GM12878 (cell line): ENCODE results near the gene CCDC138. TPM values are rescaled to one million over a fixed set of nuclear protein-coding genes. Genes with fewer than 3 reads are reported as not detected.

Source experiments
- ATAC-seq: fragments of 200-7000 bp; cut with Tn5 transposase; 3 replicates; pipeline ENCODE4 v1.9.1; 2020; ENCODE audit warnings: mild to moderate bottlenecking, moderate library complexity
- BruUV-seq: library from RNA; stranded (reverse); fragments of 400-500 nt; replicated peaks from 2 replicates; lab custom pipeline; 2021; lab: Mats Ljungman, UMichigan
- CTCF ChIA-PET: fragments of 300-600 bp; sonication (Branson Sonifier 250); formaldehyde crosslinking; extraction: SDS; loops from one replicate; lab custom pipeline; 2021; ENCODE audit warnings: inconsistent platforms; lab: Yijun Ruan, JAX
- POLR2A ChIA-PET: fragments of 350-600 bp; formaldehyde crosslinking; extraction: SDS; loops from one replicate; lab custom pipeline; 2021; ENCODE audit warnings: inconsistent platforms; lab: Charles Lee
- RAD21 ChIA-PET: fragments of 300-600 bp; sonication (Branson Sonifier 250); formaldehyde crosslinking; loops from one replicate; lab custom pipeline; 2023; ENCODE audit warnings: antibody characterized with exemption; ENCODE audit not compliant: unreplicated experiment; lab: Charles Lee
- SMC1A ChIA-PET: fragments of 300-600 bp; sonication (Branson Sonifier 250); formaldehyde crosslinking; loops from one replicate; lab custom pipeline; 2023; ENCODE audit not compliant: unreplicated experiment, uncharacterized antibody; lab: Charles Lee
- DNase-seq: peaks from one replicate; pipeline ENCODE4 v3.0.0-alpha.2; 2011; ENCODE audit warnings: low read depth, low spot score
- FAIRE-seq: peaks from 3 replicates; lab custom pipeline; 2011; peaks lifted over from hg19 to GRCh38; lab: Jason Lieb, UNC
- H2AFZ ChIP-seq: 2 replicates; pipeline ENCODE4 v1.6.0; 2011; ENCODE audit warnings: low read depth, low read length, control low read depth; ENCODE audit not compliant: control insufficient read depth
- H3K27ac ChIP-seq: 2 replicates; pipeline ENCODE4 v1.5.1; 2011; ENCODE audit warnings: control low read depth; ENCODE audit not compliant: control insufficient read depth, insufficient read depth
- H3K27me3 ChIP-seq, 2 experiments: replicated peaks in 1 of 2; 2 replicates each; pipeline versions ENCODE4 v1.6.0 to v1.6.1; 2011; ENCODE audit warnings: low read length in 1 of 2; ENCODE audit not compliant: control insufficient read depth in 2 of 2, insufficient read depth in 2 of 2
- H3K36me3 ChIP-seq, 2 experiments: 2 replicates each; pipeline ENCODE4 v1.5.1; 2011; ENCODE audit warnings: low read length in 1 of 2; ENCODE audit not compliant: control insufficient read depth in 2 of 2, insufficient read depth in 2 of 2
- H3K4me1 ChIP-seq: 2 replicates; pipeline ENCODE4 v1.6.1; 2011; ENCODE audit warnings: mild to moderate bottlenecking, low read length, moderate library complexity, mixed read lengths; ENCODE audit not compliant: control insufficient read depth, insufficient read depth
- H3K4me2 ChIP-seq: 2 replicates; pipeline ENCODE4 v1.6.0; 2011; ENCODE audit warnings: control low read depth; ENCODE audit not compliant: control insufficient read depth, insufficient read depth
- H3K4me3 ChIP-seq: fragments of 200-600 bp; sonication (generic); 2 replicates; pipeline ENCODE4 v1.5.1; 2016
- H3K79me2 ChIP-seq: 2 replicates; pipeline ENCODE4 v1.6.0; 2011; ENCODE audit warnings: low read length; ENCODE audit not compliant: control insufficient read depth, insufficient read depth
- H3K9ac ChIP-seq: 2 replicates; pipeline ENCODE4 v1.8.0; 2011; ENCODE audit warnings: low read length, control low read depth, mixed read lengths; ENCODE audit not compliant: control insufficient read depth, insufficient read depth
- H3K9me3 ChIP-seq: replicated peaks from 3 replicates; pipeline ENCODE4 v1.5.1; 2011; ENCODE audit warnings: mild to moderate bottlenecking, low read length; ENCODE audit not compliant: control insufficient read depth, insufficient read depth
- H4K20me1 ChIP-seq: 2 replicates; pipeline ENCODE4 v1.6.0; 2011; ENCODE audit not compliant: control insufficient read depth, insufficient read depth
- CREB1 ChIP-seq: IDR thresholded peaks from 2 replicates; pipeline ENCODE4 v1.6.1; 2012; ENCODE audit warnings: low read depth, mild to moderate bottlenecking, inconsistent platforms
- HDAC2 ChIP-seq: fragments of 200-600 bp; sonication (generic); IDR thresholded peaks from 2 replicates; pipeline ENCODE4 v1.6.1; 2017
- NFYA ChIP-seq: IDR thresholded peaks from 2 replicates; pipeline ENCODE4 v1.6.1; 2011; ENCODE audit warnings: low read depth, mild to moderate bottlenecking, low read length, improper control_type of control experiment, borderline replicate concordance
- NR2F1 ChIP-seq: fragments of 450-650 bp; conservative IDR thresholded peaks from 2 replicates; pipeline ENCODE4 v1.6.1; 2017; ENCODE audit warnings: mild to moderate bottlenecking
- SRF ChIP-seq, 2 experiments: IDR thresholded peaks; 2 replicates each; pipeline ENCODE4 v1.6.1; 2011; ENCODE audit warnings: low read depth in 2 of 2, low read length in 2 of 2, mild to moderate bottlenecking in 1 of 2, moderate library complexity in 1 of 2
- TCF7 ChIP-seq: IDR thresholded peaks from 2 replicates; pipeline ENCODE4 v1.6.1; 2014; ENCODE audit warnings: antibody characterized with exemption, borderline replicate concordance
- ZBED1 ChIP-seq: IDR thresholded peaks from 2 replicates; pipeline ENCODE4 v1.6.1; 2016; ENCODE audit warnings: borderline replicate concordance
- WGBS: methylation state at CpG from one replicate; pipeline ENCODE4 v1.1.6; 2016; ENCODE audit warnings: low lambda C conversion rate; ENCODE audit not compliant: insufficient replicate concordance, insufficient coverage; ENCODE audit errors: missing lambda C conversion rate; 5-methylcytosine and 5-hydroxymethylcytosine counted together
- in situ Hi-C: fragments of 300-500 bp; cut with MboI; formaldehyde crosslinking; loops from 9 replicates; pipeline ENCODE4 v1.14.3; 2018; ENCODE audit warnings: mixed read lengths
- intact Hi-C: fragments of 100-400 bp; cut with micrococcal nuclease; formaldehyde crosslinking; loops from one replicate; pipeline ENCODE4 v1.14.2; 2022; ENCODE audit not compliant: unreplicated experiment
- polyA plus RNA-seq, 11 experiments: library from polyadenylated mRNA; depleted of rRNA in 4 of 11; unstranded in 6 of 11; stranded (reverse) in 5 of 11; fragments of >200 nt; fragmentation: Nextera tagmentation in 4 of 11; fragmentation: Illumina TruSeq in 1 of 11; extraction: Ambion mirVana in 4 of 11; extraction: Trizol in 1 of 11; gene quantifications; 1 replicate in 1 of 11; 2 replicates in 10 of 11; pipeline versions ENCODE4 v1.2.1 to v1.2.3, GENCODE V29; 2011 to 2016; ENCODE audit warnings: inconsistent platforms in 2 of 11, missing spikeins in 2 of 11, low read depth in 1 of 11
- total RNA-seq, 4 experiments: library from RNA; depleted of rRNA in 3 of 4; stranded (reverse); fragments of >200 nt in 3 of 4; fragmentation: Illumina TruSeq in 1 of 4; extraction: Trizol in 1 of 4; gene quantifications; 2 replicates each; pipeline versions ENCODE4 v1.2.1 to v1.2.3, GENCODE V29; 2013 to 2021
- TF ChIP-seq, protein P1 (sequence below): fragments of 450-650 bp; IDR thresholded peaks from 2 replicates; pipeline ENCODE4 v1.6.1; 2017; ENCODE audit warnings: mild to moderate bottlenecking, moderate library complexity

CCDC138 gene
- total and polyA plus RNA-seq, 10 of the 15 experiments (the other 5 are each of a cell fraction or from before 2014, with no cell fraction given), result 7.9 to 19.4 (median 13.0) TPM

DNA sequence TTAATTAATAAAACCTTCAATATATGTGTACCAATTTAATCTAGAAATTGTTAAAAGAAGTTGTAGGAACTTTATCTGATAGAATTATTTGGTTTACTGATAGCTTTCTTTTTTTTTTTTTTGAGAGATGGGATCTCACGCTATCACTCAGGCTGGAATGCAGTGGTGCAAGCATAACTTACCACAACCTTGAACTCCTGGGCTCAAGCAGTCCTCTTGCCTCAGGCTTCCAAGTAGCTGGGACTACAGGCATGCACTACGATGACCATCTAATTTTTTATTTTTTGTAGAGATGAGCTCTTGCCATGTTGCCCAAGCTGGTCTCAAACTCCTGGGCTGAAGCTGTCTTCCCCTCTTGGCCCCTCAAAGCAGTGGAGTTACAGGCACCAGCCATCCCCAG lies 66.8 kb downstream of the CCDC138 start:
- intact Hi-C loops, result no loop called here
- Histone ChIP-seq H3K27ac (no peak overlapping the region), H4K20me1 (no peaks in the 10 kb centered on the region), H3K4me3 (no peak overlapping the region), H3K9ac (no peak overlapping the region), H2AFZ (no peak overlapping the region), H3K27me3 (no peaks in the 10 kb centered on the region), H3K4me1 (no peaks in the 10 kb centered on the region), H3K9me3 (no peaks in the 10 kb centered on the region), H3K79me2 (no peaks in the 10 kb centered on the region), H3K4me2 (no peak overlapping the region), H3K36me3 (peaks cover 2 to 4% of the 10 kb centered on the region in 2 experiments; a peak in 2 of 4 replicates)
- FAIRE-seq (no peak), ATAC-seq (no peak), DNase-seq (no peak)
- no peak for TF ChIP-seq CREB1
- no peak for TF ChIP-seq TCF7
- no peak for TF ChIP-seq SRF (IDR thresholded peaks at IDR 0.05; ENCODE audit: low read depth in 2 of 2, low read length in 2 of 2)
- no peak for TF ChIP-seq NFYA
- no peak for TF ChIP-seq NR2F1
- TF ChIP-seq, protein P1, sequence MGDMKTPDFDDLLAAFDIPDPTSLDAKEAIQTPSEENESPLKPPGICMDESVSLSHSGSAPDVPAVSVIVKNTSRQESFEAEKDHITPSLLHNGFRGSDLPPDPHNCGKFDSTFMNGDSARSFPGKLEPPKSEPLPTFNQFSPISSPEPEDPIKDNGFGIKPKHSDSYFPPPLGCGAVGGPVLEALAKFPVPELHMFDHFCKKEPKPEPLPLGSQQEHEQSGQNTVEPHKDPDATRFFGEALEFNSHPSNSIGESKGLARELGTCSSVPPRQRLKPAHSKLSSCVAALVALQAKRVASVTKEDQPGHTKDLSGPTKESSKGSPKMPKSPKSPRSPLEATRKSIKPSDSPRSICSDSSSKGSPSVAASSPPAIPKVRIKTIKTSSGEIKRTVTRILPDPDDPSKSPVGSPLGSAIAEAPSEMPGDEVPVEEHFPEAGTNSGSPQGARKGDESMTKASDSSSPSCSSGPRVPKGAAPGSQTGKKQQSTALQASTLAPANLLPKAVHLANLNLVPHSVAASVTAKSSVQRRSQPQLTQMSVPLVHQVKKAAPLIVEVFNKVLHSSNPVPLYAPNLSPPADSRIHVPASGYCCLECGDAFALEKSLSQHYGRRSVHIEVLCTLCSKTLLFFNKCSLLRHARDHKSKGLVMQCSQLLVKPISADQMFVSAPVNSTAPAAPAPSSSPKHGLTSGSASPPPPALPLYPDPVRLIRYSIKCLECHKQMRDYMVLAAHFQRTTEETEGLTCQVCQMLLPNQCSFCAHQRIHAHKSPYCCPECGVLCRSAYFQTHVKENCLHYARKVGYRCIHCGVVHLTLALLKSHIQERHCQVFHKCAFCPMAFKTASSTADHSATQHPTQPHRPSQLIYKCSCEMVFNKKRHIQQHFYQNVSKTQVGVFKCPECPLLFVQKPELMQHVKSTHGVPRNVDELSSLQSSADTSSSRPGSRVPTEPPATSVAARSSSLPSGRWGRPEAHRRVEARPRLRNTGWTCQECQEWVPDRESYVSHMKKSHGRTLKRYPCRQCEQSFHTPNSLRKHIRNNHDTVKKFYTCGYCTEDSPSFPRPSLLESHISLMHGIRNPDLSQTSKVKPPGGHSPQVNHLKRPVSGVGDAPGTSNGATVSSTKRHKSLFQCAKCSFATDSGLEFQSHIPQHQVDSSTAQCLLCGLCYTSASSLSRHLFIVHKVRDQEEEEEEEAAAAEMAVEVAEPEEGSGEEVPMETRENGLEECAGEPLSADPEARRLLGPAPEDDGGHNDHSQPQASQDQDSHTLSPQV, result no peak
- no peak for TF ChIP-seq ZBED1
- TF ChIP-seq HDAC2, result no peak
- ChIA-PET CTCF (interaction anchor here (1.5 kb wide), 1 partner anchor 657 kb away, joined by 5 read pairs; no protein-coding TSS in a partner anchor), SMC1A (interaction anchor here (1.3 kb wide), 2 partner anchors 11 to 19 kb away, joined by 4 to 5 read pairs; no protein-coding TSS in a partner anchor), RAD21 (interaction anchor here (1.3 kb wide), 2 partner anchors 19 to 64 kb away, joined by 3 to 4 read pairs; no protein-coding TSS in a partner anchor), POLR2A (no interaction called here)
- 91% methylated on average over 1 of the region's 2 CpGs for WGBS
- in situ Hi-C loops, result no loop called here
- BruUV-seq, result no TSS peak
